ENCODE data around the gene RITA1.
"Not testable (repeated sequence)": the region's sequence is repeated elsewhere in the genome, so short reads cannot be mapped to it uniquely, and the experiment has no call there.

RITA1 gene

DNA sequence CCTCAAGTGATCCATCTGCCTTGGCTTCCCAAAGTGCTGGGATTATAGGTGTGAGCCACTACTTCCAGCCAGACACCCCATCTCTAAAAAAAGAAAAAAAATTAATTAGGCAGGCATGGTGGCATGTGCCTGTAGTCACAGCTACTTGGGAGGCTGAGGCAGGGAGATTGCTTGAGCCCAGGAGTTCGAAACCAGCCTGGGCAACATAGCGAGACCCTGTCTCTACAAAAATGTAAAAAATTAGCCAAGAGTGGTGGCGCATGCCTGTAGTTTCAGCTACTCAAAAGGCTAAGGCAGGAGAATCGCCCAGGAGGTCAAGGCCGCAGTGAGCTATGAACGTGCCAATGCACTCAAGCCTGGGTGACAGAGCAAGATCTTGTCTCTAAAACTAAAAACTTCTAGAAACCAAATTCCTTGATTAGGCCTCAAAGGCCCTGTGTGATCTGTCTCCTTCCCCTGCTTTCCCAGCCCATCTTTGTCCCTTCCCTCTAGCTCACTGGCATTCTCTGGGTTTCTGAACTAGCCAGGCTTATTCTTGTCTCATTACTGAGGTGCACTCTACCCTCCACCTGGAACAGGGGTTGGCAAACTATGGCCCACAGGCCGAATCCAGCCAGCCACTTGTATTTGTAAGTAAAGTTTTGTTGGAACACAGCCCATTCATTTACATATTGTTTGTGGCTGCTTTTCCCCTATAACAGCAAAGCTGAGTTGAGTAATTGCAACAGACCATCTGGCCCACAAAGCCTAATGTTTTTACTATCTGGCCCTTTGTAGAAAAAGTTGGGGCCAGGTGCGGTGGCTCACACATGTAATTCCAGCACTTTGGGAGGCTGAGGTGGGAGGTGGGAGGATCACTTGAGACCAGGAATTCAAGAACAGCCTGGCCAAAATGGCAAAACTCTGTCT lies 18.6 kb downstream of the RITA1 start:
- H3K27me3 ChIP-seq = no peaks in the 10 kb centered on the region
- H3K27ac ChIP-seq = no peak overlapping the region
- TF ChIP-seq, protein P1, sequence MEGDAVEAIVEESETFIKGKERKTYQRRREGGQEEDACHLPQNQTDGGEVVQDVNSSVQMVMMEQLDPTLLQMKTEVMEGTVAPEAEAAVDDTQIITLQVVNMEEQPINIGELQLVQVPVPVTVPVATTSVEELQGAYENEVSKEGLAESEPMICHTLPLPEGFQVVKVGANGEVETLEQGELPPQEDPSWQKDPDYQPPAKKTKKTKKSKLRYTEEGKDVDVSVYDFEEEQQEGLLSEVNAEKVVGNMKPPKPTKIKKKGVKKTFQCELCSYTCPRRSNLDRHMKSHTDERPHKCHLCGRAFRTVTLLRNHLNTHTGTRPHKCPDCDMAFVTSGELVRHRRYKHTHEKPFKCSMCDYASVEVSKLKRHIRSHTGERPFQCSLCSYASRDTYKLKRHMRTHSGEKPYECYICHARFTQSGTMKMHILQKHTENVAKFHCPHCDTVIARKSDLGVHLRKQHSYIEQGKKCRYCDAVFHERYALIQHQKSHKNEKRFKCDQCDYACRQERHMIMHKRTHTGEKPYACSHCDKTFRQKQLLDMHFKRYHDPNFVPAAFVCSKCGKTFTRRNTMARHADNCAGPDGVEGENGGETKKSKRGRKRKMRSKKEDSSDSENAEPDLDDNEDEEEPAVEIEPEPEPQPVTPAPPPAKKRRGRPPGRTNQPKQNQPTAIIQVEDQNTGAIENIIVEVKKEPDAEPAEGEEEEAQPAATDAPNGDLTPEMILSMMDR (IDR thresholded peaks at IDR 0.05) = no peak
- peaks cover 30 to 60% of the 10 kb centered on the region in 2 experiments for H3K4me1 ChIP-seq (ENCODE audit: control insufficient read depth in 1 of 2, insufficient read depth in 1 of 2, low read depth in 1 of 2, low read length in 1 of 2)
- H3K4me3 ChIP-seq (ENCODE audit: low read depth in 1 of 2, low read length in 1 of 2) = no peak overlapping the region
- H3K9me3 ChIP-seq = no peaks in the 10 kb centered on the region
- H3K36me3 ChIP-seq = no peaks in the 10 kb centered on the region

DNA sequence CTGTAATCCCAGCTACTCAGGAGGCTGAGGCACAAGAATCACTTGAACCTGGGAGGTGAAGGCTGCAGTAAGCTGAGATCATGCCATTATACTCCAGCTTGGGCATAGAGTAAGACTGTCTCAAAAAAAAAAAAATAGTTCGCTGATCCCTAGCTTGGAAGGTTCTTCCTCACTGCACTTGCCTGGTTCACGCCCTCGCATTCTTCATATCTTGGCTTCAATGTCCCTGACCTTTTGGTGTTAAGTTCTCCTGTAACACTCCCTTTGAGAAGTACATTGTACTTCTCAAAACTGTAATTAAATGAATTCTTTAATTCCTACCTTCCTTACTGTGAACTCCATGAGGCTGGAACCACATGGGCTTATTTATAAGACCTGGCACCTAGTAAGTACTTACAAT lies 19.3 kb downstream of the RITA1 start:
- no peaks in the 10 kb centered on the region for H3K36me3 ChIP-seq
- H3K4me1 ChIP-seq (ENCODE audit: control insufficient read depth in 1 of 2, insufficient read depth in 1 of 2, low read depth in 1 of 2, low read length in 1 of 2) = peaks cover 37 to 66% of the 10 kb centered on the region in 2 experiments

DNA sequence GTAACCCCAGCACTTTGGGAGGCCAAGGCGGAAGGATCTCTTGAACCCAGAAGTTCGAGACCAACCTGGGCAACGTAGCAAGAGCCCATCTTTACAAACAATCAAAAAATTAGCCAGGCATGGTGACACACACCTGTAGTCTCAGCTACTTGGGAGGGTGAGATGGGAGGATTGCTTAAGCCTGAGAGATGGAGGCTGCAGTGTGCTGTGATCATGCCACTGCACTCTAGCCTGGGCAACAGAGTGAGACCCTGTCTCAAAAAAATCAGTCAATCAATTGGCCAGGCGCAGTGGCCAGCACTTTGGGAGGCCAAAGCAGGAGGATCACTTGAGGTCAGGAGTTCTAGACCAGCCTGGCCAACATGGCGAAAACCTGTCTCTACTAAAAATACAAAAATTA lies 21.3 kb downstream of the RITA1 start:
- not testable (repeated sequence) for H3K27me3 ChIP-seq; H3K4me3 ChIP-seq (ENCODE audit: low read depth in 1 of 2, low read length in 1 of 2)

More for the DNA sequence above, 19.3 kb downstream of the RITA1 start:
- no peak overlapping the region for H3K27ac ChIP-seq
- no peaks in the 10 kb centered on the region for H3K9me3 ChIP-seq
- H3K27me3 ChIP-seq = no peaks in the 10 kb centered on the region
- H3K4me3 ChIP-seq (ENCODE audit: low read depth in 1 of 2, low read length in 1 of 2) = no peak overlapping the region
- TF ChIP-seq, protein P1 (IDR thresholded peaks at IDR 0.05) = no peak

DNA sequence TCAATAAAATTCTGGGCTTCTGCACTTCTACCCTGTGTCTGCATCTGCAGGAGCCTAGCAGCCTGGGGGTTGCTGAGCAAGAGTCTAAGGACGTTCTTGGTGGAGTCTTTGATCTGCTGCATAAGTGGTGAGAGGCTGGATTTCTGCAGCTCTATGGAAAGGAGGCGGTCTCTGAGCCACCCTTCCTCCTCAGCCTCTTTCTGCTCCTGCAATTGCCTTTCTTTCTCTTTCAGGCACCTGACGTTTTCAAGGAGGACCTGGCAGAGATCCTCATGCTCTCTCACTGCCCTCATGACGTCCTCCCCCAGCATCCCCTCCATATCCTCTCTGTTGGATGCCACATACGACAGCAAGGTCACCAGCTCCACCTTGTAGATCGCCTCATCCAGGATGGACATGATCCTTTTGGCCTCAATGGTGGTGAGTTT lies 22.1 kb downstream of the RITA1 start:
- H3K27ac ChIP-seq = peak overlapping the region; percentile 89
- H3K4me1 ChIP-seq (ENCODE audit: control insufficient read depth in 1 of 2, insufficient read depth in 1 of 2, low read depth in 1 of 2, low read length in 1 of 2) = peaks cover 35 to 67% of the 10 kb centered on the region in 2 experiments
- TF ChIP-seq, protein P1 (IDR thresholded peaks at IDR 0.05) = no peak
- H3K36me3 ChIP-seq = no peaks in the 10 kb centered on the region
- H3K27me3 ChIP-seq = no peaks in the 10 kb centered on the region
- no peaks in the 10 kb centered on the region for H3K9me3 ChIP-seq
- peak overlapping the region; percentile 24 to 52 for H3K4me3 ChIP-seq (ENCODE audit: low read depth in 1 of 2, low read length in 1 of 2)

More for the DNA sequence above, 21.3 kb downstream of the RITA1 start:
- peak overlapping the region; percentile 89 for H3K27ac ChIP-seq
- H3K9me3 ChIP-seq, H3K36me3 ChIP-seq: not testable (repeated sequence)
- peaks cover 35 to 68% of the 10 kb centered on the region in 2 experiments for H3K4me1 ChIP-seq (ENCODE audit: control insufficient read depth in 1 of 2, insufficient read depth in 1 of 2, low read depth in 1 of 2, low read length in 1 of 2)

DNA sequence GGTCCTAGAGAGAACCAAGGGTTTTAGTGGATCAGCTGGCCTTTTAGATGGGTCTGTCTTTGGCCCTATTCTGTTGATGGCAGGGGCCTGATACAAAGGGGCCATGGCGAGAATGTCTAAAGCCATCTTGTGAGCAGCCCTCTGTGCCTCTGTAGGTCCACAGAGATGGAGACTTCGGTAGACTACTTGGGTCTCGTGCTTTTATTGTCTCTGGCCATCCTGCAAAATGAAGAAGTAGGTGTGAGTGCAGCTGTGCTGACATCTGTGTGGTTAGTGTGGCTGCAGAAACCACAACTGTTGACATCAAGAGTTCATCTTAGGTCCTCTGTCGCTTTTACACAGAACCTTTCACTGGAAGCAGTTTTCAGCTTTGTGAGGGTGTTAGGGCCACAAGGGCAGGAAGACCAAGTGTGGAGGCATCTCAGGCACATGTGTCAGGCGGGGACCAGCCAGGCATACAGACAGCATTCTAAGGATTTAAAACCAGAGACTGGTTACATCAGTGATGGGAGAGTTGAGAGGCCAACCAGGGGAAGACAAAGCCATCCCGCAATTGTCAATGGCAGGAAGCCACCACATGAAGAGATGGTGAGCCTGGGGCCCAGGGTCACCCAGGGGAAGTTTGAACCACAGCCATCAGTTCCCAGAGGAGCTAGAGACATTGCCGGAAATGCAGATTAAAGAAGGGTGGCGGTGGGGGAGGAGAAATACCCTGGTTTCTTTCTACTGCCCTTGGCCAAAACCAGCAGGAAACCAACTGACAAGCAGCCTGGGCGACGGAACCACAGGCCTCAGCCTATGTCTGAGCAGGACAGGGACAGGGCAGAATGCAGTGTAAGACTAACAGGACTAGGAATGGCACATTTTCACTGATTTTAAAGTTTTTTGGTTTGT lies 22.8 kb downstream of the RITA1 start:
- Histone ChIP-seq H3K27ac (peak overlapping the region; percentile 89), H3K27me3 (no peaks in the 10 kb centered on the region), H3K9me3 (no peaks in the 10 kb centered on the region), H3K4me3 (ENCODE audit: low read depth in 1 of 2, low read length in 1 of 2) (peak overlapping the region; percentile 12 to 52), H3K4me1 (ENCODE audit: control insufficient read depth in 1 of 2, insufficient read depth in 1 of 2, low read depth in 1 of 2, low read length in 1 of 2) (peaks cover 35 to 62% of the 10 kb centered on the region in 2 experiments), H3K36me3 (no peaks in the 10 kb centered on the region)
- TF ChIP-seq, protein P1 (IDR thresholded peaks at IDR 0.05) = no peak

Measured in neutrophil (primary cell).